K562 (cell line): Measurements from ENCODE around the gene OPN5. TPM values are rescaled to one million over a fixed set of nuclear protein-coding genes. Genes with fewer than 3 reads are reported as not detected.

Source experiments
- ATAC-seq: fragments of 200-7000 bp; cut with Tn5 transposase; 3 replicates; pipeline ENCODE4 v1.9.1; 2020; ENCODE audit warnings: moderate library complexity
- BruUV-seq: library from RNA; stranded (reverse); fragments of 400-500 nt; replicated peaks from 2 replicates; lab custom pipeline; 2021; lab: Mats Ljungman, UMichigan
- CTCF ChIA-PET: fragments of 300-600 bp; formaldehyde crosslinking; extraction: SDS; loops from one replicate; lab custom pipeline; 2021; ENCODE audit warnings: low intra/inter-chr PET ratio; lab: Yijun Ruan, JAX
- POLR2A ChIA-PET: fragments of 300-600, 350-650 bp; sonication (Branson Sonifier 250); formaldehyde crosslinking; extraction: SDS; loops from one replicate; lab custom pipeline; 2021; ENCODE audit warnings: antibody characterized with exemption, inconsistent platforms; lab: Yijun Ruan, JAX
- DNase-seq, 4 experiments: peaks; one replicate each; pipeline versions ENCODE4 v3.0.0 to v3.0.0-alpha.2; 2011 to 2018; ENCODE audit warnings: low spot score in 3 of 4, mixed read lengths in 3 of 4; ENCODE audit errors: extremely low read depth in 1 of 4
- FAIRE-seq: peaks from 2 replicates; lab custom pipeline; 2011; peaks lifted over from hg19 to GRCh38; lab: Jason Lieb, UNC
- H2AFZ ChIP-seq: 2 replicates; pipeline ENCODE4 v1.6.0; 2011; ENCODE audit warnings: low read depth, low read length, control low read depth, inconsistent platforms
- H3K27ac ChIP-seq: fragments of 200-600 bp; 3 replicates; pipeline ENCODE4 v1.8.0; 2011; ENCODE audit warnings: low read depth, mild to moderate bottlenecking, control low read depth, inconsistent platforms, low read length, moderate library complexity, mixed read lengths; ENCODE audit errors: extremely low read depth
- H3K27me3 ChIP-seq, 2 experiments: fragments of 300-600 bp in 1 of 2; 2 replicates in 1 of 2; 3 replicates in 1 of 2; pipeline versions ENCODE4 v1.6.0 to v1.8.0; 2011; ENCODE audit warnings: inconsistent platforms in 2 of 2, low read length in 2 of 2, mild to moderate bottlenecking in 1 of 2, mixed read lengths in 1 of 2, moderate library complexity in 1 of 2; ENCODE audit not compliant: control insufficient read depth in 2 of 2, insufficient read depth in 2 of 2
- H3K36me3 ChIP-seq: fragments of 300-600 bp; 3 replicates; pipeline ENCODE4 v1.8.0; 2011; ENCODE audit warnings: mild to moderate bottlenecking, low read length, inconsistent platforms; ENCODE audit not compliant: control insufficient read depth, insufficient read depth
- H3K4me1 ChIP-seq, 2 experiments: fragments of 200-600 bp in 1 of 2; replicated peaks in 1 of 2; 2 replicates in 1 of 2; 3 replicates in 1 of 2; pipeline versions ENCODE4 v1.5.1 to v1.8.0; 2011; ENCODE audit warnings: inconsistent platforms in 2 of 2, low read length in 2 of 2, mild to moderate bottlenecking in 1 of 2, mixed read lengths in 1 of 2, moderate library complexity in 1 of 2; ENCODE audit not compliant: control insufficient read depth in 2 of 2, insufficient read depth in 2 of 2
- H3K4me2 ChIP-seq: 2 replicates; pipeline ENCODE4 v1.6.1; 2011; ENCODE audit warnings: low read length, control low read depth, inconsistent platforms, mixed read lengths; ENCODE audit not compliant: insufficient read depth
- H3K4me3 ChIP-seq: fragments of 200-600 bp; sonication (generic), shearing (Covaris generic); 2 replicates; pipeline ENCODE4 v1.5.1; 2016; ENCODE audit warnings: control low read depth, inconsistent platforms
- H3K79me2 ChIP-seq: fragments of 200-600 bp; 3 replicates; pipeline ENCODE4 v1.8.0; 2011; ENCODE audit warnings: low read length, inconsistent platforms; ENCODE audit not compliant: control insufficient read depth, insufficient read depth
- H3K9ac ChIP-seq, 2 experiments: 2 replicates each; pipeline versions ENCODE4 v1.6.0 to v1.6.1; 2011; ENCODE audit warnings: low read depth in 2 of 2, low read length in 2 of 2, control low read depth in 1 of 2, inconsistent platforms in 1 of 2, mild to moderate bottlenecking in 1 of 2, mixed read lengths in 1 of 2; ENCODE audit not compliant: insufficient read depth in 1 of 2
- H3K9me1 ChIP-seq: one replicate; pipeline ENCODE4 v1.6.0; 2011; ENCODE audit warnings: inconsistent platforms, mild to moderate bottlenecking, low read length, moderate library complexity; ENCODE audit not compliant: control insufficient read depth, insufficient read depth
- H3K9me3 ChIP-seq: replicated peaks from 2 replicates; pipeline ENCODE4 v1.5.1; 2011; ENCODE audit warnings: low read depth, low read length, inconsistent platforms; ENCODE audit not compliant: control insufficient read depth, insufficient read depth
- H4K20me1 ChIP-seq: replicated peaks from 2 replicates; pipeline ENCODE4 v1.6.1; 2011; ENCODE audit warnings: low read length, inconsistent platforms, mixed read lengths; ENCODE audit not compliant: control insufficient read depth, insufficient read depth
- ARHGAP35 ChIP-seq: fragments of 450-650 bp; IDR thresholded peaks from 2 replicates; pipeline ENCODE4 v1.6.1; 2018; ENCODE audit not compliant: partially characterized antibody
- CEBPB ChIP-seq: fragments of 450-650 bp; IDR thresholded peaks from 2 replicates; pipeline ENCODE4 v1.6.1; 2016; ENCODE audit warnings: missing genetic modification characterization, missing compliant biosample characterization
- CXXC5 ChIP-seq: fragments of 250-450 bp; sonication (Bioruptor Pico); IDR thresholded peaks from 2 replicates; pipeline ENCODE4 v1.8.0; 2022; ENCODE audit warnings: inconsistent platforms, mild to moderate bottlenecking, moderate library complexity
- KDM5B ChIP-seq: fragments of 200-600 bp; sonication (generic); IDR thresholded peaks from 2 replicates; pipeline ENCODE4 v1.6.1; 2012; ENCODE audit warnings: low read depth, mild to moderate bottlenecking, moderate library complexity, low read length, control low read depth, inconsistent platforms; ENCODE audit not compliant: insufficient replicate concordance
- POLR2A ChIP-seq: fragments of 450-650 bp; conservative IDR thresholded peaks from 2 replicates; pipeline ENCODE4 v1.6.1; 2016
- RUNX1 ChIP-seq: sonication (generic); IDR thresholded peaks from 2 replicates; pipeline ENCODE4 v1.6.1; 2016; ENCODE audit warnings: antibody characterized with exemption, low read depth
- SMAD4 ChIP-seq: fragments of 250-450 bp; sonication (Bioruptor Pico); conservative IDR thresholded peaks from 2 replicates; pipeline ENCODE4 v1.8.0; 2021; ENCODE audit warnings: inconsistent platforms, mild to moderate bottlenecking, moderate library complexity
- TRIM28 ChIP-seq: fragments of 450-650 bp; IDR thresholded peaks from 2 replicates; pipeline ENCODE4 v1.6.1; 2017
- ZNF197 ChIP-seq: fragments of 200-800 bp; sonication (Bioruptor generic); IDR thresholded peaks from 2 replicates; pipeline ENCODE4 v1.6.1; 2016; ENCODE audit warnings: low read depth, missing genetic modification characterization, missing compliant biosample characterization
- ZNF263 ChIP-seq: sonication (generic); formaldehyde crosslinking; IDR thresholded peaks from 2 replicates; pipeline ENCODE4 v1.8.0; 2022; ENCODE audit warnings: mild to moderate bottlenecking, missing genetic modification reagents, borderline replicate concordance
- ZNF699 ChIP-seq: fragments of 250-450 bp; sonication (Bioruptor Pico); IDR thresholded peaks from 2 replicates; pipeline ENCODE4 v1.8.0; 2021; ENCODE audit warnings: mild to moderate bottlenecking, moderate library complexity; ENCODE audit not compliant: insufficient replicate concordance
- WGBS: fragments of 100-300 bp; shearing (Covaris generic); methylation state at CpG from one replicate; pipeline ENCODE4 v1.1.6; 2016; ENCODE audit warnings: low coverage, mixed read lengths; ENCODE audit not compliant: insufficient coverage; ENCODE audit errors: missing lambda C conversion rate; 5-methylcytosine and 5-hydroxymethylcytosine counted together
- in situ Hi-C: fragments of 300-500 bp; cut with MboI; formaldehyde crosslinking; loops from 4 replicates; pipeline ENCODE4 v1.15.0; 2018; ENCODE audit warnings: inconsistent platforms, mixed read lengths
- intact Hi-C: fragments of 100-400 bp; cut with micrococcal nuclease; formaldehyde crosslinking; loops from 2 replicates; pipeline ENCODE4 v1.14.2; 2022
- polyA plus RNA-seq, 8 experiments: library from polyadenylated mRNA; depleted of rRNA in 4 of 8; stranded (reverse) in 5 of 8; unstranded in 3 of 8; fragments of >200 nt; fragmentation: Nextera tagmentation in 2 of 8; fragmentation: Illumina TruSeq in 1 of 8; extraction: Ambion mirVana in 2 of 8; extraction: Trizol in 1 of 8; gene quantifications; 2 replicates each; pipeline versions ENCODE4 v1.2.1 to v1.2.3, GENCODE V29; 2011 to 2014; ENCODE audit warnings: inconsistent platforms in 1 of 8, missing spikeins in 1 of 8
- total RNA-seq, 7 experiments: library from RNA; depleted of rRNA in 6 of 7; stranded (reverse); fragments of >200 nt in 6 of 7; fragmentation: Illumina TruSeq in 2 of 7; extraction: Trizol in 2 of 7; gene quantifications; 2 replicates each; pipeline versions ENCODE4 v1.2.1 to v1.2.3, GENCODE V29; 2011 to 2021; ENCODE audit warnings: low replicate concordance in 1 of 7
- TF ChIP-seq, protein P1 (sequence below): sonication (generic); formaldehyde crosslinking; IDR thresholded peaks from 2 replicates; pipeline ENCODE4 v1.8.0; 2022; ENCODE audit warnings: missing genetic modification reagents, mild to moderate bottlenecking, borderline replicate concordance

Gene OPN5
- total and polyA plus RNA-seq, 9 of the 15 experiments (the other 6 are each of a cell fraction or from before 2014, with no cell fraction given): not detected

DNA sequence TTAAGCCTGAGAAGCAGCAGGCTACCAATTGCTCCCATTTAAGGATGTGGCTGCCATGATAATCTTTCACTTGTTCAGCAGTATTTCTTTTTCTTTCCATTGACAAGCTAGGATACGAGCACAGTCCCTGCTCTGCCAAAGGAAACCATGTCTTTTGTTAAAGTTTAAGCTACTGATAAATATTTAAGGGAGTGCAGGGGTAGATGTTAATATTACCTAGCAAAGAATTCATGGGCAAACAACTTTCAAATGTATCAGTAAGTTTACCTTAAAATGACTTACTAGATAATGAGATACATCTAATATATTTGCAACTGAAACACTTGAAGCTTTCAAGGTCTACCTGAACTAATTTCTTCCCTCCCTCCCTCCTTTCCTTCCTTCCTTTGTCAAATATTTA is 77.3 kb downstream of the OPN5 start:
- Histone ChIP-seq H3K9ac (no peak overlapping the region), H3K36me3 (no peaks in the 10 kb centered on the region), H4K20me1 (no peaks in the 10 kb centered on the region), H3K4me2 (no peak overlapping the region), H3K9me1 (no peaks in the 10 kb centered on the region), H3K27me3 (no peaks in the 10 kb centered on the region), H2AFZ (no peak overlapping the region), H3K79me2 (no peaks in the 10 kb centered on the region), H3K27ac (no peak overlapping the region), H3K4me1 (no peaks in the 10 kb centered on the region), H3K4me3 (no peak overlapping the region), H3K9me3 (no peaks in the 10 kb centered on the region)
- 0% methylated on average over 1 of the region's 1 CpG for WGBS
- TF ChIP-seq ZNF263 (CRISPR knock-in tag) (no peak), TRIM28 (no peak), ZNF197 (CRISPR knock-in tag) (no peak), RUNX1 (no peak), CEBPB (tag) (no peak), CXXC5 (CRISPR knock-in tag) (no peak), SMAD4 (CRISPR knock-in tag) (no peak), KDM5B (no peak), ARHGAP35 (no peak), ZNF699 (CRISPR knock-in tag) (no peak), POLR2A (no peak)
- TF ChIP-seq, protein P1, sequence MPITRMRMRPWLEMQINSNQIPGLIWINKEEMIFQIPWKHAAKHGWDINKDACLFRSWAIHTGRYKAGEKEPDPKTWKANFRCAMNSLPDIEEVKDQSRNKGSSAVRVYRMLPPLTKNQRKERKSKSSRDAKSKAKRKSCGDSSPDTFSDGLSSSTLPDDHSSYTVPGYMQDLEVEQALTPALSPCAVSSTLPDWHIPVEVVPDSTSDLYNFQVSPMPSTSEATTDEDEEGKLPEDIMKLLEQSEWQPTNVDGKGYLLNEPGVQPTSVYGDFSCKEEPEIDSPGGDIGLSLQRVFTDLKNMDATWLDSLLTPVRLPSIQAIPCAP: no peak
- in situ Hi-C loops (no loop called here), intact Hi-C loops (no loop called here)
- no peak for FAIRE-seq
- DNase-seq: no peak
- ChIA-PET CTCF (no interaction called here), POLR2A (interaction anchor here (0.6 kb wide), 1 partner anchor 29 kb away, joined by 3 read pairs; no protein-coding TSS in a partner anchor)
- BruUV-seq: no TSS peak
- ATAC-seq: no peak
